ENCODE results near the gene NANP. TPM values are rescaled to one million over a fixed set of nuclear protein-coding genes. Genes with fewer than 3 reads are reported as not detected.
"Not testable (repeated sequence)": the region's sequence is repeated elsewhere in the genome, so short reads cannot be mapped to it uniquely, and the experiment has no call there.

The NANP gene
- total and polyA plus RNA-seq, 10 donors: 1.2 to 6.1 (median 3.2) TPM

DNA sequence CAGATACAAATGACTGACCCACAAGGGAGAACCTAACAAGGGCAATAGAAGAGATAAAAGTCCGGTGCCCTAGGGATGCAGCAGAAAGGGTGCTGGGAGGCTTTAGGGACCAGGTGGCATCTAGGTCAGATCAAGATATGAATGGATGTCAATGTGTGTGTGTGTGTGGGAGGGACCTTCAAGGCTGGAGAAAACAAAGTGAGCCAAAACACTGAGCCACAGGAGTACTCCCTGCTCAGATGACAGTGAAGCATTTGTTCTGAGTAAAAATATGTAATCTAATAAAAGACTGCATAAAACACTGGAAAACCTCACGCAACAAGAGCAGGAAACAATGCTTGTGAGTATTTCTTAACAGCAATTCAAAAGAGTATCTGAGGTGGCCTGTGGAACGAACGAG is 44.6 kb upstream of the NANP start:
- intact Hi-C loops (cut with DNase I; ENCODE audit: low total_unique reads): no loop called here
- no peaks in the 10 kb centered on the region for H3K27me3 ChIP-seq (replicated peaks in 1 of 7)
- TF ChIP-seq, protein P1, sequence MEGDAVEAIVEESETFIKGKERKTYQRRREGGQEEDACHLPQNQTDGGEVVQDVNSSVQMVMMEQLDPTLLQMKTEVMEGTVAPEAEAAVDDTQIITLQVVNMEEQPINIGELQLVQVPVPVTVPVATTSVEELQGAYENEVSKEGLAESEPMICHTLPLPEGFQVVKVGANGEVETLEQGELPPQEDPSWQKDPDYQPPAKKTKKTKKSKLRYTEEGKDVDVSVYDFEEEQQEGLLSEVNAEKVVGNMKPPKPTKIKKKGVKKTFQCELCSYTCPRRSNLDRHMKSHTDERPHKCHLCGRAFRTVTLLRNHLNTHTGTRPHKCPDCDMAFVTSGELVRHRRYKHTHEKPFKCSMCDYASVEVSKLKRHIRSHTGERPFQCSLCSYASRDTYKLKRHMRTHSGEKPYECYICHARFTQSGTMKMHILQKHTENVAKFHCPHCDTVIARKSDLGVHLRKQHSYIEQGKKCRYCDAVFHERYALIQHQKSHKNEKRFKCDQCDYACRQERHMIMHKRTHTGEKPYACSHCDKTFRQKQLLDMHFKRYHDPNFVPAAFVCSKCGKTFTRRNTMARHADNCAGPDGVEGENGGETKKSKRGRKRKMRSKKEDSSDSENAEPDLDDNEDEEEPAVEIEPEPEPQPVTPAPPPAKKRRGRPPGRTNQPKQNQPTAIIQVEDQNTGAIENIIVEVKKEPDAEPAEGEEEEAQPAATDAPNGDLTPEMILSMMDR (IDR thresholded peaks at IDR 0.05 in 8 of 11, conservative IDR thresholded peaks at IDR 0.05 in 3 of 11): no peak
- TF ChIP-seq POLR2A (IDR thresholded peaks at IDR 0.05) (no peak), POLR2AphosphoS5 (IDR thresholded peaks at IDR 0.05) (no peak)
- no peak overlapping the region for H3K4me3 ChIP-seq
- no peaks in the 10 kb centered on the region for H3K4me1 ChIP-seq
- H3K36me3 ChIP-seq: peaks cover 0 to 10% (median 3%) of the 10 kb centered on the region in 6 donors
- WGBS, 5 donors: 68 to 95% (median 78%) methylated on average over 4 of the region's 4 CpGs
- DNase-seq: no peak
- H3K27ac ChIP-seq: no peak overlapping the region
- no peaks in the 10 kb centered on the region for H3K9me3 ChIP-seq

DNA sequence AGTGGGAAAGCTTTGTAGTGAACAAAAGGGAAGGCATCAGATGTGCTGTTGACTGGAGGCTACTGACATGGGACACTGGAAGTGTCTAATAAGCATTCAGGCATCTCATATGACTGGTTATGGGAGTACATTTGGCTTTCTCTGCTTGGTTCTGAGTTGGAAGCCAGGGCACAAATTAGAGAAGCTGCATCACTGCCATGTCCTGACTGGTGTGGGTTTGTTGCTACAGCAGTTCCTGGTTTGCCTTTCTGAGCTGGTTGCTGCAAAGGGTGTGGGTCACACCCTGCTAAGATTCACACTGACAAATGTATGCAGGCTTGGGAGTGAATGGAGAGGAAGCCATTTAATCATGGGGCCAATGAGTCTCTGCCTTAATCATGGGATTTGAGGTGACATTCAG is 36.2 kb upstream of the NANP start:
- Histone ChIP-seq H3K4me3 (no peak overlapping the region), H3K9me3 (no peaks in the 10 kb centered on the region), H3K36me3 (peaks cover 0 to 11% (median 0%) of the 10 kb centered on the region in 6 donors), H3K4me1 (no peaks in the 10 kb centered on the region), H3K27ac (no peak overlapping the region), H3K27me3 (replicated peaks in 1 of 7) (no peaks in the 10 kb centered on the region)
- TF ChIP-seq, protein P1 (IDR thresholded peaks at IDR 0.05 in 8 of 11, conservative IDR thresholded peaks at IDR 0.05 in 3 of 11): no peak
- TF ChIP-seq POLR2A (IDR thresholded peaks at IDR 0.05) (no peak), POLR2AphosphoS5 (IDR thresholded peaks at IDR 0.05) (no peak)
- intact Hi-C loops (cut with DNase I; ENCODE audit: low total_unique reads): no loop called here
- DNase-seq: no peak

DNA sequence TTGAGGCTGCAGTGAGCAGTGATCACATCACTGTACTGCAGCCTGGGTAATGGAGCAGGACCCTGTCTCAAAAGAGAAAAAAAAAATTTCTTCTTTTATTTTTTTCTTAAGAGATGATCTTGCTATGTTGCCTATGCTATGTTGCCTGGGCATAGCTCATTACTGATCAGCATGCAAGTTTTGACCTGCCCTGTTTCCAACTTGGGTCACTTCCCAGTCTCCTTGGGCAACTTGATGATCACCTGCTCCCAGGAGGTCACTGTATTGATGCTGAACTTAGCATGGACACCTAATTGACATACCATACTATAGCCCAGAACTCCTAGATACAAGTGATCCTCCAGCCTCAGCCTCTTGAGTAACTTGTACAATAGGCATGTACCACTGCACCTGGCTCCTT is 30.7 kb upstream of the NANP start:
- no peak for DNase-seq
- Histone ChIP-seq H3K27me3 (replicated peaks in 1 of 7) (no peaks in the 10 kb centered on the region), H3K4me3 (no peak overlapping the region), H3K9me3 (no peaks in the 10 kb centered on the region), H3K4me1 (no peaks in the 10 kb centered on the region), H3K36me3 (peaks cover 0 to 4% (median 0%) of the 10 kb centered on the region in 6 donors), H3K27ac (no peak overlapping the region)
- TF ChIP-seq, protein P1 (IDR thresholded peaks at IDR 0.05 in 8 of 11, conservative IDR thresholded peaks at IDR 0.05 in 3 of 11): no peak
- TF ChIP-seq POLR2AphosphoS5 (IDR thresholded peaks at IDR 0.05) (no peak), POLR2A (IDR thresholded peaks at IDR 0.05) (no peak)
- intact Hi-C loops (cut with DNase I; ENCODE audit: low total_unique reads): no loop called here

DNA sequence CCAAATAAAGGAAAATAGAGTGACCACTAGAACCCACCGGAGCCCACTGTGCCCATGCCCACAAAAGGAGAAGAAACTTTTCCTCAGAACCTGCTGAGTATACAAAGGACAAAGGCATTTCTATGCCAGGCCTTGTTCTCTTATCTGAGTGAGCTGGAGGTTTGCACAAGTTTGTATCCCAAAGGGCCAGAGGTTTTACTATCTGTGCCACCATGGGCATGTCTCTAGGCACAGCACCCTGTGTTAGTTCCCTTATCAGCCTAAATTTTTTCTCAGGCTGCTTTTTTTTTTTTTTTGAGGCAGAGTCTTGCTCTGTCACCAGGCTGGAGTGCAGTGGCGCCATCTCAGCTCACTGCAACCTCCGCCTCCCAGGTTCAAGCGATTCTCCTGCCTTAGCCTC is 29.1 kb upstream of the NANP start:
- not testable (repeated sequence) for H3K4me1 ChIP-seq

DNA sequence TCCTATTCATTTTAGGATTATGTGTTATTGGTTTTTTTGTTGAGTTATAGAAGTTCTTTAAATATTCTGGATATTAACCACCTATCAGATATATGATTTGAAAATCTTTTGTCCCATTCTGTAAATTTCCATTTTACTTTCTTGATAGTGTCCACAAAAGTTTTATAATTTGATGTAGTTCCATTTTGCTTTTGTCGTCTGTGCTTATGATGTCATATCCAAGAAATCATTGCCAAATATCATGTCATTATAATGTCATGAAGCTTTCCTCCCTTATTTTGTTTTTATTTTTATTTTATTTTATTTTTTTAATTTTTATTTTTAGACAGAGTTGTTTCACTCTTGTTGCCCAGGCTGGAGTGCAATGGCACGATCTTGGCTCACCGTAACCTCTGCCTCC is 21.0 kb upstream of the NANP start:
- Histone ChIP-seq H3K4me1 (peaks cover 0 to 5% (median 0%) of the 10 kb centered on the region in 6 donors), H3K27ac (no peak overlapping the region)
- WGBS, 5 donors: 84 to 100% (median 99%) methylated on average over 3 of the region's 3 CpGs

More for the DNA sequence above, 29.1 kb upstream of the NANP start:
- intact Hi-C loops (cut with DNase I; ENCODE audit: low total_unique reads); H3K27me3 ChIP-seq (replicated peaks in 1 of 7); H3K36me3 ChIP-seq; DNase-seq; H3K9me3 ChIP-seq; H3K4me3 ChIP-seq; H3K27ac ChIP-seq: not testable (repeated sequence)
- WGBS, 5 donors: 92 to 98% (median 95%) methylated on average over 4 of the region's 4 CpGs

More for the DNA sequence above, 21.0 kb upstream of the NANP start:
- Histone ChIP-seq H3K4me3 (no peak overlapping the region), H3K9me3 (peaks cover 0 to 16% (median 2%) of the 10 kb centered on the region in 8 donors), H3K27me3 (replicated peaks in 1 of 7) (no peaks in the 10 kb centered on the region), H3K36me3 (peaks cover 0 to 26% (median 0%) of the 10 kb centered on the region in 6 donors)
- intact Hi-C loops (cut with DNase I; ENCODE audit: low total_unique reads): no loop called here
- TF ChIP-seq POLR2A (IDR thresholded peaks at IDR 0.05): no peak
- TF ChIP-seq, protein P1 (IDR thresholded peaks at IDR 0.05 in 8 of 11, conservative IDR thresholded peaks at IDR 0.05 in 3 of 11): no peak
- no peak for TF ChIP-seq POLR2AphosphoS5 (IDR thresholded peaks at IDR 0.05)
- no peak for DNase-seq

Measured in spleen (tissue), 11 donors.